Activated CD8-positive, alpha-beta memory T cell treated with anti-CD3 and anti-CD28 coated beads for 24 hours (primary cell): ENCODE data around the gene UBE2H.

Experiments used
- DNase-seq: peaks from one replicate; pipeline ENCODE4 v3.0.0-alpha.2; 2020

The UBE2H gene

GRCh38 chr7:129784437-129784782 is 168.3 kb downstream of the UBE2H start:
- no peak for DNase-seq

GRCh38 chr7:129783584-129783919 is 169.2 kb downstream of the UBE2H start:
- DNase-seq = no peak

GRCh38 chr7:129782818-129783583 is 169.8 kb downstream of the UBE2H start:
- peak; percentile 62 for DNase-seq

GRCh38 chr7:129781928-129782817 is 170.6 kb downstream of the UBE2H start:
- peak; percentile 64 for DNase-seq

- DNase-seq = peak; percentile 71
Measured at GRCh38 chr7:129780974-129781927, 171.5 kb downstream of the UBE2H start.
